Heart left ventricle (tissue), 13 donors: ENCODE results near the gene EPHA6.

Experiments used
- CTCF ChIP-seq, 12 donors: fragments of 200-600 bp; sonication (generic) in 4 of 12; IDR thresholded peaks; one replicate each; pipeline versions ENCODE4 v1.5.0 to v1.8.0; 2018 to 2022; ENCODE audit warnings: antibody characterized with exemption in 12 of 12, mild to moderate bottlenecking in 5 of 12
- POLR2A ChIP-seq, 2 donors: fragments of 450-650 bp; IDR thresholded peaks; one replicate each; pipeline ENCODE4 v1.6.1; 2017; ENCODE audit warnings: antibody characterized with exemption in 2 of 2, mild to moderate bottlenecking in 2 of 2, moderate library complexity in 2 of 2
- donor health status: ischemic (EF 13 %, LVEDD 7.1; RV severe dilation, severe dysfunction).
- donor health status: DM: no; HTN: yes; CAD: no.
- donor health status: DM: no; HTN: no; CAD: no.
- donor health status: ischemic (EF 25% LVEDD 6.9; RV normal size, moderate dysfunction).
- donor health status: ischemic (EF 25% LVEDD 5.7; RV mildly dilated, moderate dysfunction).
- donor health status: ischemic (EF 35%, LVEDD 5.7; RV mildly dilated, moderate dysfunction).
- donor health status: nonischemic (EF 11% LVEDD 7.7; RV severe dilation, severe dysfunction).
- donor health status: DM: yes; HTN: yes; CAD: no.
- donor health status: PGD.
- donor health status: ischemic (EF 29% LVEDD 5.4; RV normal size, mild dysfunction).
- donor health status: nonischemic (EF 23%, LVEDD 6.1; RV moderate dilation, normal function).

- TF ChIP-seq POLR2A (IDR thresholded peaks at IDR 0.05) (no peak), CTCF (IDR thresholded peaks at IDR 0.05) (no peak)
Observed at GRCh38 chr3:97765336-97765735, 950.9 kb downstream of the EPHA6 start.
